NT2/D1 (cell line): ENCODE results near the gene ANKRD55.
"Not testable (repeated sequence)": the region's sequence is repeated elsewhere in the genome, so short reads cannot be mapped to it uniquely, and the experiment has no call there.

Experiments
- DNase-seq: peaks from one replicate; pipeline ENCODE4 v3.0.0-alpha.2; 2011; ENCODE audit warnings: low read depth, low spot score
- H3K27me3 ChIP-seq: 2 replicates; pipeline ENCODE4 v1.6.0; 2011; ENCODE audit warnings: mild to moderate bottlenecking; ENCODE audit not compliant: insufficient read length, insufficient read depth
- H3K36me3 ChIP-seq: 2 replicates; pipeline ENCODE4 v1.6.1; 2011; ENCODE audit warnings: mild to moderate bottlenecking, low read length, mixed read lengths; ENCODE audit not compliant: insufficient read depth, insufficient read length
- H3K4me1 ChIP-seq: 2 replicates; pipeline ENCODE4 v1.5.1; 2011; ENCODE audit not compliant: insufficient read depth, insufficient read length
- H3K4me3 ChIP-seq: 2 replicates; pipeline ENCODE4 v1.5.1; 2011; ENCODE audit warnings: low read depth; ENCODE audit not compliant: insufficient read length
- H3K9ac ChIP-seq: 2 replicates; pipeline ENCODE4 v1.6.0; 2011; ENCODE audit warnings: low read depth; ENCODE audit not compliant: insufficient read length
- H3K9me3 ChIP-seq: 2 replicates; pipeline ENCODE4 v1.5.1; 2011; ENCODE audit warnings: mild to moderate bottlenecking, low read length; ENCODE audit not compliant: insufficient read depth
- SUZ12 ChIP-seq: IDR thresholded peaks from 2 replicates; pipeline ENCODE4 v1.6.1; 2011; ENCODE audit not compliant: insufficient read length, insufficient read depth; ENCODE audit errors: extremely low read depth
- YY1 ChIP-seq: IDR thresholded peaks from 2 replicates; pipeline ENCODE4 v1.6.1; 2011; ENCODE audit not compliant: insufficient read length, insufficient read depth
- ZNF274 ChIP-seq: IDR thresholded peaks from 2 replicates; pipeline ENCODE4 v1.6.1; 2011; ENCODE audit warnings: mild to moderate bottlenecking, low read depth, low read length

The ANKRD55 gene

GRCh38 chr5:56206126-56206910 is 26.8 kb downstream of the ANKRD55 start:
- Histone ChIP-seq H3K9me3 (no peaks in the 10 kb centered on the region), H3K9ac (no peak overlapping the region), H3K4me1 (no peaks in the 10 kb centered on the region), H3K27me3 (no peaks in the 10 kb centered on the region), H3K4me3 (no peak overlapping the region), H3K36me3 (no peaks in the 10 kb centered on the region)
- no peak for DNase-seq
- no peak for TF ChIP-seq SUZ12
- no peak for TF ChIP-seq ZNF274
- no peak for TF ChIP-seq YY1

GRCh38 chr5:56203936-56204335 is 29.2 kb downstream of the ANKRD55 start:
- not testable (repeated sequence) for H3K36me3 ChIP-seq, H3K4me3 ChIP-seq, H3K9ac ChIP-seq, H3K9me3 ChIP-seq, H3K27me3 ChIP-seq, H3K4me1 ChIP-seq, DNase-seq

- no peak for TF ChIP-seq SUZ12
- no peak for TF ChIP-seq YY1
- TF ChIP-seq ZNF274 = no peak
- no peaks in the 10 kb centered on the region for H3K36me3 ChIP-seq
- H3K4me3 ChIP-seq = no peak overlapping the region
- H3K9me3 ChIP-seq = no peaks in the 10 kb centered on the region
- DNase-seq = no peak
- no peak overlapping the region for H3K9ac ChIP-seq
- no peaks in the 10 kb centered on the region for H3K4me1 ChIP-seq
- no peaks in the 10 kb centered on the region for H3K27me3 ChIP-seq
Measured at GRCh38 chr5:56202483-56202882, 30.6 kb downstream of the ANKRD55 start.

- H3K4me3 ChIP-seq, H3K27me3 ChIP-seq, H3K9ac ChIP-seq, H3K4me1 ChIP-seq, H3K9me3 ChIP-seq, H3K36me3 ChIP-seq, DNase-seq: not testable (repeated sequence)
Measured at GRCh38 chr5:56201762-56202261, 31.3 kb downstream of the ANKRD55 start.

GRCh38 chr5:56200971-56201666 is 32.0 kb downstream of the ANKRD55 start:
- H3K9me3 ChIP-seq = no peaks in the 10 kb centered on the region
- H3K36me3 ChIP-seq = no peaks in the 10 kb centered on the region
- H3K27me3 ChIP-seq = no peaks in the 10 kb centered on the region
- no peak for TF ChIP-seq SUZ12
- TF ChIP-seq YY1 = no peak
- TF ChIP-seq ZNF274 = no peak
- DNase-seq = peak; percentile 42
- no peaks in the 10 kb centered on the region for H3K4me1 ChIP-seq
- H3K9ac ChIP-seq = no peak overlapping the region
- no peak overlapping the region for H3K4me3 ChIP-seq

GRCh38 chr5:56195016-56195415 is 38.1 kb downstream of the ANKRD55 start:
- no peak for DNase-seq
- H3K4me3 ChIP-seq = no peak overlapping the region
- H3K27me3 ChIP-seq = no peaks in the 10 kb centered on the region
- H3K9me3 ChIP-seq = no peaks in the 10 kb centered on the region
- no peaks in the 10 kb centered on the region for H3K4me1 ChIP-seq
- TF ChIP-seq YY1 (no peak), SUZ12 (no peak), ZNF274 (no peak)
- H3K9ac ChIP-seq = no peak overlapping the region
- no peaks in the 10 kb centered on the region for H3K36me3 ChIP-seq

GRCh38 chr5:56192246-56192645 is 40.9 kb downstream of the ANKRD55 start:
- no peak overlapping the region for H3K9ac ChIP-seq
- no peaks in the 10 kb centered on the region for H3K36me3 ChIP-seq
- TF ChIP-seq SUZ12 (no peak), YY1 (no peak), ZNF274 (no peak)
- H3K27me3 ChIP-seq = no peaks in the 10 kb centered on the region
- DNase-seq = no peak
- H3K4me3 ChIP-seq = no peak overlapping the region
- H3K4me1 ChIP-seq = no peaks in the 10 kb centered on the region
- no peaks in the 10 kb centered on the region; the same call in 1 of the 2 replicates for H3K9me3 ChIP-seq
